HCT116 (cell line): Measurements from ENCODE around the gene ATAD5.
"Not testable (repeated sequence)": the region's sequence is repeated elsewhere in the genome, so short reads cannot be mapped to it uniquely, and the experiment has no call there.

Experiments
- EZH2 ChIP-seq: fragments of 200-600 bp; sonication (generic); IDR thresholded peaks from 2 replicates; pipeline ENCODE4 v1.6.1; 2017; ENCODE audit warnings: antibody characterized with exemption, mixed run types
- JUND ChIP-seq: IDR thresholded peaks from 2 replicates; pipeline ENCODE4 v1.6.1; 2012
- POLR2A ChIP-seq: IDR thresholded peaks from 2 replicates; pipeline ENCODE4 v1.7.0; 2011; ENCODE audit warnings: borderline replicate concordance; ENCODE audit not compliant: insufficient read depth, insufficient read length; ENCODE audit errors: extremely low read depth
- POLR2AphosphoS5 ChIP-seq: IDR thresholded peaks from 2 replicates; pipeline ENCODE4 v1.6.1; 2011; ENCODE audit warnings: mild to moderate bottlenecking, low read depth, low read length, moderate library complexity
- SP1 ChIP-seq: IDR thresholded peaks from 2 replicates; pipeline ENCODE4 v1.6.1; 2012; ENCODE audit warnings: low read depth
- TCF7L2 ChIP-seq: IDR thresholded peaks from 2 replicates; pipeline ENCODE4 v1.7.0; 2011; ENCODE audit warnings: borderline replicate concordance, inconsistent platforms; ENCODE audit not compliant: insufficient read depth, insufficient read length; ENCODE audit errors: extremely low read depth
- YY1 ChIP-seq: IDR thresholded peaks from 2 replicates; pipeline ENCODE4 v1.6.1; 2011; ENCODE audit warnings: low read length, low read depth, moderate library complexity, mild to moderate bottlenecking; ENCODE audit not compliant: insufficient replicate concordance; ENCODE audit errors: extremely low read depth
- ZFX ChIP-seq: fragments of 450-650 bp; IDR thresholded peaks from 2 replicates; pipeline ENCODE4 v1.6.1; 2017
- TF ChIP-seq, protein P1 (sequence below), 3 experiments: fragments of 200-600 bp in 1 of 3; sonication (generic) in 1 of 3; IDR thresholded peaks in 2 of 3; conservative IDR thresholded peaks in 1 of 3; 2 replicates each; pipeline ENCODE4 v1.5.1; 2012 to 2017; ENCODE audit warnings: low read depth in 2 of 3, low read length in 2 of 3, antibody characterized with exemption in 1 of 3, borderline replicate concordance in 1 of 3, control low read depth in 1 of 3, mild to moderate bottlenecking in 1 of 3, mixed read lengths in 1 of 3, mixed run types in 1 of 3, moderate library complexity in 1 of 3; ENCODE audit not compliant: insufficient read depth in 1 of 3
- TF ChIP-seq, protein P2 (sequence below): IDR thresholded peaks from 2 replicates; pipeline ENCODE4 v1.6.1; 2012
- TF ChIP-seq, protein P3 (sequence below): IDR thresholded peaks from 2 replicates; pipeline ENCODE4 v1.6.1; 2012; ENCODE audit warnings: low read depth
- TF ChIP-seq, protein P4 (sequence below): IDR thresholded peaks from 2 replicates; pipeline ENCODE4 v1.6.1; 2011; ENCODE audit warnings: mild to moderate bottlenecking, low read length, moderate library complexity; ENCODE audit not compliant: insufficient replicate concordance; ENCODE audit errors: extremely low read depth

DNA sequence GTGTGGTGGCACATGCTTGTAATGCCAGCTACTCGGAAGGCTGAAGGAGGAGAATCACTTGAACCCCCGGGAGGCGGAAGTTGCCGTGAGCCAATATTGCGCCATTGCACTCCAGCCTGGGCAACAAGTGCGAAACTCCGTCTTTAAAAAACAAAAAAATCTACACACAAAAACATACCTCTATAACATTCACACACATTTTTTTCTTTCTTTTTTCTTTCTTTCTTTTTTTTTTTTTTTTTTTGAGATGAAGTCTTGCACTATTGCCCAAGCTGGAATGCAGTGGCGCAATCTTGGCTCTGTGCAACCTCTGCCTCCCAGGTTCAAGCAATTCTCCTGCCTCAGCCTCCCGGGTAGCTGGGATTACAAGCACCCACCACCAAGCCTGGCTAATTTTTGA is 16.9 kb upstream of the ATAD5 start:
- TF ChIP-seq, protein P1, sequence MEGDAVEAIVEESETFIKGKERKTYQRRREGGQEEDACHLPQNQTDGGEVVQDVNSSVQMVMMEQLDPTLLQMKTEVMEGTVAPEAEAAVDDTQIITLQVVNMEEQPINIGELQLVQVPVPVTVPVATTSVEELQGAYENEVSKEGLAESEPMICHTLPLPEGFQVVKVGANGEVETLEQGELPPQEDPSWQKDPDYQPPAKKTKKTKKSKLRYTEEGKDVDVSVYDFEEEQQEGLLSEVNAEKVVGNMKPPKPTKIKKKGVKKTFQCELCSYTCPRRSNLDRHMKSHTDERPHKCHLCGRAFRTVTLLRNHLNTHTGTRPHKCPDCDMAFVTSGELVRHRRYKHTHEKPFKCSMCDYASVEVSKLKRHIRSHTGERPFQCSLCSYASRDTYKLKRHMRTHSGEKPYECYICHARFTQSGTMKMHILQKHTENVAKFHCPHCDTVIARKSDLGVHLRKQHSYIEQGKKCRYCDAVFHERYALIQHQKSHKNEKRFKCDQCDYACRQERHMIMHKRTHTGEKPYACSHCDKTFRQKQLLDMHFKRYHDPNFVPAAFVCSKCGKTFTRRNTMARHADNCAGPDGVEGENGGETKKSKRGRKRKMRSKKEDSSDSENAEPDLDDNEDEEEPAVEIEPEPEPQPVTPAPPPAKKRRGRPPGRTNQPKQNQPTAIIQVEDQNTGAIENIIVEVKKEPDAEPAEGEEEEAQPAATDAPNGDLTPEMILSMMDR (IDR thresholded peaks at IDR 0.05 in 2 of 3, conservative IDR thresholded peaks at IDR 0.05 in 1 of 3; ENCODE audit: borderline replicate concordance in 1 of 3, insufficient read depth in 1 of 3, low read depth in 2 of 3, low read length in 2 of 3) = not testable (repeated sequence)
- TF ChIP-seq, protein P2, sequence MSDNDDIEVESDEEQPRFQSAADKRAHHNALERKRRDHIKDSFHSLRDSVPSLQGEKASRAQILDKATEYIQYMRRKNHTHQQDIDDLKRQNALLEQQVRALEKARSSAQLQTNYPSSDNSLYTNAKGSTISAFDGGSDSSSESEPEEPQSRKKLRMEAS = not testable (repeated sequence)
- TF ChIP-seq SP1, POLR2A, YY1, EZH2, POLR2AphosphoS5, JUND, ZFX, TCF7L2: not testable (repeated sequence)
- TF ChIP-seq, protein P3, sequence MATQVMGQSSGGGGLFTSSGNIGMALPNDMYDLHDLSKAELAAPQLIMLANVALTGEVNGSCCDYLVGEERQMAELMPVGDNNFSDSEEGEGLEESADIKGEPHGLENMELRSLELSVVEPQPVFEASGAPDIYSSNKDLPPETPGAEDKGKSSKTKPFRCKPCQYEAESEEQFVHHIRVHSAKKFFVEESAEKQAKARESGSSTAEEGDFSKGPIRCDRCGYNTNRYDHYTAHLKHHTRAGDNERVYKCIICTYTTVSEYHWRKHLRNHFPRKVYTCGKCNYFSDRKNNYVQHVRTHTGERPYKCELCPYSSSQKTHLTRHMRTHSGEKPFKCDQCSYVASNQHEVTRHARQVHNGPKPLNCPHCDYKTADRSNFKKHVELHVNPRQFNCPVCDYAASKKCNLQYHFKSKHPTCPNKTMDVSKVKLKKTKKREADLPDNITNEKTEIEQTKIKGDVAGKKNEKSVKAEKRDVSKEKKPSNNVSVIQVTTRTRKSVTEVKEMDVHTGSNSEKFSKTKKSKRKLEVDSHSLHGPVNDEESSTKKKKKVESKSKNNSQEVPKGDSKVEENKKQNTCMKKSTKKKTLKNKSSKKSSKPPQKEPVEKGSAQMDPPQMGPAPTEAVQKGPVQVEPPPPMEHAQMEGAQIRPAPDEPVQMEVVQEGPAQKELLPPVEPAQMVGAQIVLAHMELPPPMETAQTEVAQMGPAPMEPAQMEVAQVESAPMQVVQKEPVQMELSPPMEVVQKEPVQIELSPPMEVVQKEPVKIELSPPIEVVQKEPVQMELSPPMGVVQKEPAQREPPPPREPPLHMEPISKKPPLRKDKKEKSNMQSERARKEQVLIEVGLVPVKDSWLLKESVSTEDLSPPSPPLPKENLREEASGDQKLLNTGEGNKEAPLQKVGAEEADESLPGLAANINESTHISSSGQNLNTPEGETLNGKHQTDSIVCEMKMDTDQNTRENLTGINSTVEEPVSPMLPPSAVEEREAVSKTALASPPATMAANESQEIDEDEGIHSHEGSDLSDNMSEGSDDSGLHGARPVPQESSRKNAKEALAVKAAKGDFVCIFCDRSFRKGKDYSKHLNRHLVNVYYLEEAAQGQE = not testable (repeated sequence)
- TF ChIP-seq, protein P4, sequence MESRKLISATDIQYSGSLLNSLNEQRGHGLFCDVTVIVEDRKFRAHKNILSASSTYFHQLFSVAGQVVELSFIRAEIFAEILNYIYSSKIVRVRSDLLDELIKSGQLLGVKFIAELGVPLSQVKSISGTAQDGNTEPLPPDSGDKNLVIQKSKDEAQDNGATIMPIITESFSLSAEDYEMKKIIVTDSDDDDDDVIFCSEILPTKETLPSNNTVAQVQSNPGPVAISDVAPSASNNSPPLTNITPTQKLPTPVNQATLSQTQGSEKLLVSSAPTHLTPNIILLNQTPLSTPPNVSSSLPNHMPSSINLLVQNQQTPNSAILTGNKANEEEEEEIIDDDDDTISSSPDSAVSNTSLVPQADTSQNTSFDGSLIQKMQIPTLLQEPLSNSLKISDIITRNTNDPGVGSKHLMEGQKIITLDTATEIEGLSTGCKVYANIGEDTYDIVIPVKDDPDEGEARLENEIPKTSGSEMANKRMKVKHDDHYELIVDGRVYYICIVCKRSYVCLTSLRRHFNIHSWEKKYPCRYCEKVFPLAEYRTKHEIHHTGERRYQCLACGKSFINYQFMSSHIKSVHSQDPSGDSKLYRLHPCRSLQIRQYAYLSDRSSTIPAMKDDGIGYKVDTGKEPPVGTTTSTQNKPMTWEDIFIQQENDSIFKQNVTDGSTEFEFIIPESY = not testable (repeated sequence)
